ENCODE results near the gene IGF1.

IGF1 gene

GRCh38 chr12:102396276-102396675, 84.1 kb downstream of the IGF1 start:
- no peaks in the 10 kb centered on the region for H3K27me3 ChIP-seq
- no peak for DNase-seq
- TF ChIP-seq, protein P1, sequence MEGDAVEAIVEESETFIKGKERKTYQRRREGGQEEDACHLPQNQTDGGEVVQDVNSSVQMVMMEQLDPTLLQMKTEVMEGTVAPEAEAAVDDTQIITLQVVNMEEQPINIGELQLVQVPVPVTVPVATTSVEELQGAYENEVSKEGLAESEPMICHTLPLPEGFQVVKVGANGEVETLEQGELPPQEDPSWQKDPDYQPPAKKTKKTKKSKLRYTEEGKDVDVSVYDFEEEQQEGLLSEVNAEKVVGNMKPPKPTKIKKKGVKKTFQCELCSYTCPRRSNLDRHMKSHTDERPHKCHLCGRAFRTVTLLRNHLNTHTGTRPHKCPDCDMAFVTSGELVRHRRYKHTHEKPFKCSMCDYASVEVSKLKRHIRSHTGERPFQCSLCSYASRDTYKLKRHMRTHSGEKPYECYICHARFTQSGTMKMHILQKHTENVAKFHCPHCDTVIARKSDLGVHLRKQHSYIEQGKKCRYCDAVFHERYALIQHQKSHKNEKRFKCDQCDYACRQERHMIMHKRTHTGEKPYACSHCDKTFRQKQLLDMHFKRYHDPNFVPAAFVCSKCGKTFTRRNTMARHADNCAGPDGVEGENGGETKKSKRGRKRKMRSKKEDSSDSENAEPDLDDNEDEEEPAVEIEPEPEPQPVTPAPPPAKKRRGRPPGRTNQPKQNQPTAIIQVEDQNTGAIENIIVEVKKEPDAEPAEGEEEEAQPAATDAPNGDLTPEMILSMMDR (IDR thresholded peaks at IDR 0.05) = no peak
- no peak overlapping the region for H3K4me3 ChIP-seq
- intact Hi-C loops (cut with DNase I; ENCODE audit: low total_unique reads) = no loop called here
- H3K9me3 ChIP-seq = no peaks in the 10 kb centered on the region
- H3K4me1 ChIP-seq = no peaks in the 10 kb centered on the region
- no peaks in the 10 kb centered on the region for H3K36me3 ChIP-seq
- no peak overlapping the region for H3K27ac ChIP-seq

- Histone ChIP-seq H3K27ac (no peak overlapping the region), H3K4me1 (no peaks in the 10 kb centered on the region), H3K27me3 (no peaks in the 10 kb centered on the region), H3K36me3 (no peaks in the 10 kb centered on the region), H3K9me3 (no peaks in the 10 kb centered on the region), H3K4me3 (no peak overlapping the region)
- intact Hi-C loops (cut with DNase I; ENCODE audit: low total_unique reads) = no loop called here
- DNase-seq = no peak
- TF ChIP-seq, protein P1 (IDR thresholded peaks at IDR 0.05) = no peak
Measured at GRCh38 chr12:102394200-102394599, 86.2 kb downstream of the IGF1 start.

- Histone ChIP-seq H3K27me3 (no peaks in the 10 kb centered on the region), H3K36me3 (no peaks in the 10 kb centered on the region), H3K27ac (no peak overlapping the region), H3K9me3 (peaks cover 0 to 3% (median under 1%) of the 10 kb centered on the region in 3 donors), H3K4me3 (no peak overlapping the region), H3K4me1 (no peaks in the 10 kb centered on the region)
- DNase-seq = no peak
- TF ChIP-seq, protein P1 (IDR thresholded peaks at IDR 0.05) = no peak
- intact Hi-C loops (cut with DNase I; ENCODE audit: low total_unique reads) = no loop called here
Measured at GRCh38 chr12:102390068-102390467, 90.3 kb downstream of the IGF1 start.

GRCh38 chr12:102388469-102388868, 91.9 kb downstream of the IGF1 start:
- Histone ChIP-seq H3K36me3 (no peaks in the 10 kb centered on the region), H3K27me3 (no peaks in the 10 kb centered on the region), H3K4me1 (no peaks in the 10 kb centered on the region), H3K4me3 (no peak overlapping the region), H3K9me3 (peaks cover 0 to 14% (median 6%) of the 10 kb centered on the region in 3 donors), H3K27ac (no peak overlapping the region)
- intact Hi-C loops (cut with DNase I; ENCODE audit: low total_unique reads) = no loop called here
- TF ChIP-seq, protein P1 (IDR thresholded peaks at IDR 0.05) = no peak
- no peak for DNase-seq

GRCh38 chr12:102385343-102385742, 95.0 kb downstream of the IGF1 start:
- H3K27me3 ChIP-seq = no peaks in the 10 kb centered on the region
- no peak for DNase-seq
- peaks cover 0 to 14% (median 6%) of the 10 kb centered on the region in 3 donors for H3K9me3 ChIP-seq
- H3K4me1 ChIP-seq = no peaks in the 10 kb centered on the region
- intact Hi-C loops (cut with DNase I; ENCODE audit: low total_unique reads) = no loop called here
- H3K27ac ChIP-seq = no peak overlapping the region
- no peaks in the 10 kb centered on the region for H3K36me3 ChIP-seq
- TF ChIP-seq, protein P1 (IDR thresholded peaks at IDR 0.05) = no peak
- no peak overlapping the region for H3K4me3 ChIP-seq

Measured in tibial artery (tissue), 4 donors.